ENCODE results near the gene APOD.
A peak's percentile ranks its signal among the peaks of the same experiment; 100 is the strongest.

Gene APOD

GRCh38 chr3:195587406-195587805 is 3.7 kb upstream of the APOD start:
- no peak for DNase-seq (ENCODE audit: low spot score)

DNA sequence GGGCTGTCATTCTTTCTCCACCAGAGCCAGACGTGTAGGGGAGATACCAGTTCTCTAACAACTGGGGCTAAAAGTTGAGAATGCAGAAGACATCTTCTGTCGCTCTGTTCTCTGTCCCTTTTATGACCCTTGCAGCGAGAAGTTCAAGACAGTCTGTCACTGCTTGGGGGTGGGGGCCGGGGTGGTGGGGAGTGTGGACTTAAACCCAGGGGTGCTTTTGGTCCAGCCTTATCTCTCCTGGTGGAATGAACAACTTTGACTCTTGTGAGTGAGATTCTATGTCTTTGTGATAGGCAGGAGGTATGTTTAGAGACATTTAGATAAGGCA is 767 bp upstream of the APOD start:
- no peak for DNase-seq (ENCODE audit: low spot score)

- DNase-seq (ENCODE audit: low spot score), result no peak
Observed at GRCh38 chr3:195582947-195583346, 793 bp downstream of the APOD start.

DNA sequence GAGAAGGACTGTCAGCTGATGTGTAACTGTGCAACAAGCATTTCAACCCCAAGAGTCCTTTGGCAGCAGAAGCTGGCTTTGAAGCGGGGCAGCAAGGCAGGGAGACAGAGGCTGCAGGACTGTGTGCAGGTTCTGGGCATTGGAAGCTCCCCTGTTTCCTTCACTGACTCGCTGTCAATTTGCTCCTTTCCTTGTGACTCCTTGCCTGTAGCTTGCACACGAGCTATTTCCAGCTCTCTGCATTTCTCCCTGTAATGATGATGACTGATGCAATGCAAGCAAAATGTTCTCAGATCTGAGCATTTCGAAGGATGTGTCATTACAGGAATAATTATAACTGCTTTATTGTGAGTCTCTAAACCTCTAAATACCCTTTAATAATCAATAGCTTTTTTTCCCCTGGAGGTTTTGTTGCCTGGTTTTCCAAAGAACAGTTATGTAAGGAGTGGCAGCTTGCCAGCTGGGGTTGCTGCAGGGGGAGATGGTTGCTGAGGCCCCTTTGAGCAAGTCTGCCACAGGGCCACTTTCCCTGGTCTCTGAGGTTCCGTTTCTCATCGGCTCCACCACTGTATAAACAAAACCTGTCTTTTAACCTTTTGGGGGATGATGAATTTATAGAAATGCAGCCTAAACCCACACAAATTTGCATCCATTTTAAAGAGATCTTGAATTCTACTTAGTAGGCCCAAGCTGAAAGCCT is 2.8 kb downstream of the APOD start:
- DNase-seq (ENCODE audit: low spot score), result peak; percentile 46

DNA sequence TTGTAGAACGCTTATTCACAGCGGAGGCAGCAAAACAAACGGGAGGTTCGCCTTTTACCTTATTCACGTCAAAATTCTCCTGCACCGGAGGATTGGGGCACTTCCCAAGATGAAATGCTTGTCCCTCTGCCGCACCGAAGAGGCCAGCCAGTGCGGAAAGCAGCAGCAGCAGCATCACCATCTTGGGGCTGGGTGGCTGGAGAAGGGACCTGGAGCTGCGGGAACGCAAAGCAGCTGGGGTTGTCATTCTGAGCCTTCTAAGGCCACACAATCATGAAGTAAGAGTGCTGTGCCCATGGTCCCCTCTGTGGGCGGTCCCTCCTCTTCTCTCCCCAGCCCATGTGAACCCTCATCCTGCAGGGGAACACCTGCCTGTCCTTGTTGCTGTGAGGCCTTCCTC is 4.5 kb downstream of the APOD start:
- DNase-seq (ENCODE audit: low spot score), result no peak

- DNase-seq (ENCODE audit: low spot score), result no peak
Observed at GRCh38 chr3:195578565-195578964, 5.2 kb downstream of the APOD start.

DNA sequence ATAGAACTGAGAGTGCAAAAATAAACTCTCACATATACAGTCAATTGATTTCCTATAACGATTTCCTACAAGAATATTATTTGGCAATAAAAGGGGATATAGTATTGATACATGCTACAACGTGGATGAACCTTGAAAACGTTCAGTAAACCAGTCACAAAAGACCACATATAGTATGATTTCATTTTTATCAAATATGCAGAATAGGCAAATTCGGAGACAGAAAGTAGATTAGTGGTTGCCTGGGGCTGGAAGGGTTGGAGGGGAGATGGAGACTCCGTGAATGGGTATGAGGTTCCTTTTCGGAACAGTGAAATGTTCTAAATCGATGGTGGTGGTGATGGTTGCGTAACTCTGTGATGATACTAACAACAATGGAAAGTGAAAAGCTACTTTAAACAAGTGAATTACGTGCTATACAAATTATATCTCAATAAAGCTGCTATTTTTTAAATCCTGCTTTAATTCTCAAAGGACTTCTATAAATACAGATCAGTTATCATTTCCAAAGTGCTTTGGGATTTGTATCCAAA is 6.0 kb downstream of the APOD start:
- DNase-seq (ENCODE audit: low spot score), result no peak

DNA sequence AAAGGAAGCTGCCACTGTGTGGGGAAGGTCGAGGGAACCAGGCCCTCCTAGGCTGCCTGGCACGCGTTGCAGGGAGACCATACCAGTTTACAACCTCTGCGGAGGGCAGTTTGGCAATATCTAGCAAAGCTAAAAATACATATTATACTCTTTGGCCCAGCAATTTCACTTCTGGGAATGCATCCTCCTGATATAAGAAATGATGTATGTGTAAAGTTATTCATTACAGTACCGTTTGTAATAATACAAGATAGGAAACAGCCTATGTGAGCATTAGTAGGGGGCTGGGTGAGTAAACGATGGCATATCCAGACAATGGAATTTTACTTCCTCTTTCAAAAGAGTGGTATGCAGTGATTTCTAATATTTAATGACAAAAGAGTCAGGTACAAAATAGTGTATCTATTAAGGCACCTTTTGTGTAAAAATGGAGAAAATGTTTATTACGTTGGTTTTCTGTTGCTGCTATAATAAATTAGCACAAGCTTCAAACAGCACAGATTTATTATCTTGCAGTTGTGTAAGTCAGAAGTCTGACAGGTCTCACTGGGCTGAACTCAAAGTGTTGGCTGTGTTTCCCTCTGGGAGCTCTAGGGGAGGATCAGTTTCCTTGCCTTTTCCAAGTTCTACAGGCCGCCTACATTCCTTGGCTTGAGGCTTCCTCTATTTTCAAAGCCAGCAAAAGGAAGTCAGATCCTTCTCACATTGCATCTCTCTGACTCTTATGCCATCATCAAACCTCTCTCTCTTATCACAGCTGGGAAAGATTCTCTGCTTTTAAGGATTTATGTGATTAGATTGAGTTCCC is 9.0 kb downstream of the APOD start:
- DNase-seq (ENCODE audit: low spot score), result no peak

DNA sequence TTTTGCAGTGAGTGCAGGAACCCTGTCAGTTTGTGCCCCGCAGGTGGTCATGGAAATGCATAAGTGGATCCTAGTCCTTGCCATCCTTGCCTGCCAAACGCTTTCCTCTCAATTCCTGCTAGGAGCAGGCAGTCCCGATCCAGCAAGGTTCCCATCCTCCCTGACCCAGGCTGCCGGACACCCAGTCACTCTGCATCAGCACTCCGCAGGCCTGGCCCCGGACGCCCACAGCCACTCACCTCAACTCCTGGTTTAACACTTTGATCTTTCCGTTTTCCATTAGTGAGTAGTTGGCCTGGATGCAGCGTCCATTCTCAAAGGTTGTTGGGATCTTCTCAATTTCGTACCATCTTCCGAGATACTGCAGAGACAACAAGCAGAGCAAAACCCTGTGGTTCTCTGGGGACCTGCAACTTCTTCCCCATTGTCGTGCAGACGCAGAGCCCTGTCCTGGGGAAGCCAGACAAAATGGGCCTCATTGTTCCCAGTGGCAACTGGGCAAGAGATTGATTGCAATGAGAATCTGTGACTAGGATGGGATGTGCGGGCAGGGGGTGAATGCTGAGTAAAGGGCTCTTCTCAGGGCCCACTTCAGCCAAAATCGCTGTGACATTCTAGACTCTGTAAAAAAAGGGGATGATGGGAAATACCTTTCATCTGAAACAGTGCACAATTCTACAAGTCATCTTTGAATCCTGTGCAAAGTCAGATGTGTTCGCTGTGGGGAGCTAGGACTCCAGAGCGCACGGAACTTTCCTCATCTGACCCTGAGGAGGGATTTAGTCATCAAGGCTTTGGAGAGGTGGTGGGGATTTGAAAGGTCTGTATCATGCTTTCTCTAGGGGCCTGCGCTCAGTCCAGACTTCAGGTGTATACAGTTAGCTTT is 9.9 kb downstream of the APOD start:
- DNase-seq (ENCODE audit: low spot score), result no peak

DNA sequence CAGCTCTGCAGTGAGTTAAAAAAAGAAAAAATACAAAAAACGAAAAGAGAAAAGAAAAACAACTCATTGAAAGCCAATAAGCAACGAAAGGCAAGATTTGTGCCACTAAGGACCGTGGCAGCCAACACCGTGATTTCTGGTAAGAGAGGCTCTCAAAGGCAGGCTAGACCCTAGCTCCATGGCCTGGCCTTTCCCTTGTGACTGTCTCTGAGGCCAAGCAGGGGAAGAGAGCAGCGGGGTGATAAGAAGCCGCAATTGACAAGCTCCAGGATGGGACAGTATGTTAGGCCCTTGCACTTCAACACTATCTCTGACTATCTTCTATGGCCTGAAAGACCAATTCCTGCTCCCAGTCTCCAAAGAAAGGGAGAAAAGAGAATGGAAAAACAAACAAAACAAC is 12.4 kb downstream of the APOD start:
- DNase-seq (ENCODE audit: low spot score), result no peak

DNA sequence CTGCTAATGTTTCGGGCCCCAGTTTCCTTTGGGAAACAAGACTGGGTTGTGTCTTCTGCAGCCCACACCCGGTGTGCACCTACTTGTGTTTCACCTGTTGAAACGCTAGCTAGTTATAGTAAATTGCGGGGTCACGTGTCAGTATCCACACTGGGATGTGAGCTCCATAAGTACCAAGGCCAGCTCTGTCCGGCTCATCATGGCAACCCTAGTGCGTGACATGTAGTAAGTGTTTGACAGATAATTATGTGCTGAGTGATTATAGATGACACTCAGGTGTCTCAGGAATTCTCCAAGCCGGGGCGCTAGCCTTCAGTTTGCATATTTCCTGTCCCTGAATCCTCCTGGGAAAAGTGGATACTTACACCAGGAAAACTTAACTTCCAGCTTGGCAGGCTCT is 12.8 kb downstream of the APOD start:
- DNase-seq (ENCODE audit: low spot score), result no peak

- no peak for DNase-seq (ENCODE audit: low spot score)
Observed at GRCh38 chr3:195570344-195570743, 13.4 kb downstream of the APOD start.

DNA sequence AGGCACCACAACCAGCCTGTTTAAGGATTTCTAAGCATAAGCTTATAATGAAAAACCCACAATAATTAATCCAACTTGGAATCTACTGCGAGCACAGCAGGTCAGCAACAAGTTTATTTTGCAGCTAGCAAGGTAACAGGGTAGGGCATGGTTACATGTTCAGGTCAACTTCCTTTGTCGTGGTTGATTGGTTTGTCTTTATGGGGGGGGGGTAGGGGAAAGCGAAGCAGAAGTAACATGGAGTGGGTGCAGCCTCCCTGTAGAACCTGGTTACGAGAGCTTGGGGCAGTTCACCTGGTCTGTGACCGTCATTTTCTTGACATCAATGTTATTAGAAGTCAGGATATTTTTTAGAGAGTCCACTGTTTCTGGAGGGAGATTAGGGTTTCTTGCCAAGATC is 15.1 kb downstream of the APOD start:
- no peak for DNase-seq (ENCODE audit: low spot score)

- DNase-seq (ENCODE audit: low spot score), result no peak
Observed at GRCh38 chr3:195566797-195567196, 16.9 kb downstream of the APOD start.

DNA sequence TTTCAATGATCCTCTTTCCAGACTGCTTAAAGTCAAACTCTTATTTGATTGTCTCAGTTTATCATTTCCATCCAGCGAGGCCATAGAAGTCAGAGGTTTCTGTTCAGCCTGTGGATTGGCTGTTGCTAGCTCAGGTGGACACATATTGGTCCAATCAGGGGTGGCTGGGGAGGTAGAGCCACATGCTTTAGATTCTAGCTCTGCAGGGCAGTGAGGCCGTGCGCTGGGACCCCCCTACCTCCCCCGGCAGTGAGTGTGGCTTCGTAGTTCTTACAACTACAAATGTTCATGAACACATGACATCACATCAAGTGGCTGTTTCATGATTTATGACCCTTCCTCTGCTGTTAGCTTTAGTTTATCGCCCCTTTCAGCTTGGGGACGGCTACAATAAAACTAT is 18.0 kb downstream of the APOD start:
- no peak for DNase-seq (ENCODE audit: low spot score)

DNA sequence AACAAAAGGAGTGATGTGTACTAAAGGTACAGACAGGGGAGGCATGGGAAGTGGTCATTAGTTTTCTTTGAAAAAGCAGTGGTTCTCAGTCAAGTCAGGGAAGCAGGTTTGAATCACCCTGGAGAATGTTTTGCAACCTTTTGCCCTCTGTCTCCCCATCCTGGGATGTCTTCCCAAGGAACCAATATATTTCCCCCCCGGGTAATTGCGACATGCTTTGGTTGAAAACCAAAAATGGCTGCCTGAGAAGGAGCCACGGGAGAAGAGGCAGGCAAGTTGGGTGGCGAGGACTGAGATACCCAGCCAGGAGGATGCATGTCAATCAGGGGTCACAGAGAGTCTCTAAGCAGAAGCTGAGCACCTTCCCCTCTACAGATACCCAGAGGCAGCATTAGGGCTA is 20.4 kb downstream of the APOD start:
- no peak for DNase-seq (ENCODE audit: low spot score)

- no peak for DNase-seq (ENCODE audit: low spot score)
Observed at GRCh38 chr3:195559723-195560409, 23.9 kb downstream of the APOD start.

DNA sequence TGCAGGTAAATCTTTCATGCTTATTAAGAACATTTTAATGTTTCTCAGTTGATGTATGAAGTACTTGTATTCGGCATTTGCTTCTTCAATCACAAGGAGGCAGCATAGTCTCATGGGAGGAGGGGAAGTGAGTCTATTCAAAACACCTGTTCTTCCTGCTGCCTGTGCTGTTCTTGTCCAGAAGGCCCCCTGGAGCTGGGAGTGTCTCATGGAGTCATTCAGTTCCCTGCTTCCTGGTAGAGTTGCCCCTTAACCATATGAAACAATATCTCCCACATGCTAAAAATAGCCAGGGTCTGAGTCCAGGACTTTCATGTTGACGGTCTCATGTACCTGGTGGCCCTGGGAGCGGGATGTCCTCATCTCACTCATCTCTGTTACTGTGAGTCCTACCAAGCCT is 25.1 kb downstream of the APOD start:
- DNase-seq (ENCODE audit: low spot score), result no peak

DNA sequence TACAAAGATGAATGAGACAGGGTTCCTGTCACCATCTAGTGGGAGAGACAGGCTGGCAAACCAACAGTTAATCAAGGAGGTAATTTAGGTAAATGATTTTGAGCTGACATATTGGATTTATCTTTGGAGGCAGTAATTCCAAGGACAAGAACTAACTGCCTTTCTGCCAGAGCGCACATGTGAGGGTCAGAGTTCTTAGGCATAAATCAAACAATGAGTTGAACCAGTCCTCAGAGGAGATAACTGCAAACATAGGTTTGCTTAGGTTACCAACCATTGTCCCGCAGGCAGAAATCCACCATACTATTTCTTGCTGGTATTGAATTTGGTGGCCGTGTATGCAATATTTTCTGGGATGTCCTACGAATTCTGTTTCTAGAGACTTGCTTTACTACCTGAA is 26.4 kb downstream of the APOD start:
- DNase-seq (ENCODE audit: low spot score), result no peak

DNA sequence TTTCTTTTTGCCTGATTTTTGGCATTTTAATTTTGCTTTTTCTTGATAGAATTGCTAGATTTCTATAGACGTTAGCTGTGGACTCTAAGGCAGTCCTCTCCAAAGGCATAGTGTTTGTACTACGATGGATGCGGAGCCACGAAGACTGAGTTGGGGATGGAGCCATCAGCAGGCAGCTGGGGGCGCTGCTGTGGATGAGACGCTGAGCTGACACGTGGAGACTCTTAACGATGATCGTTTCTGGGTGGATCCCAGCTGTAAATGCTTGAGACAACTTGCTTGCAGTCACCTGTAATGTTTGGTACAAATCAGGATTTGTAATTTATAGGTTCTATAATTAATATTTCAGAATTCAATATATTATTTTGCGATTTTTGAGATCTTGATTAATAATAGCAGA is 27.4 kb downstream of the APOD start:
- DNase-seq (ENCODE audit: low spot score), result peak; percentile 33

DNA sequence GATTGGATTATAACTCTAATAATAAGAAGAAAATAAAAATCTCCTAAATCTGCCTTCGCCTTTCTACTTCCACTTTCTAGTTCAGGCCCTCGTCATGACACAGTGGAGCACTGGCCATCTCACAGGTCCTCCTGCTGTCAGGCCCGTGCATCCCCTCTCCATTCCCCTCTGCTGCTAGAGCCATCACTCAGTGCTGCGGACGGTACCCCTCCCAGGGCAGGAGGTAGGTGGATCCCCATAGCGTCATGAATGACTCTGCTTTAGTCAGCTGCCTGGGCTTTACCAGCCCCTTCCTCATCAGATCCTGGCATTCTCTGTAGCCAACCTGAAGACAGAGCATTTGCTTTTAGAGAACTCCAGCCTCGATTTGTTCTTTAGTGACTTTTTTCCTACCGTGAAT is 28.6 kb downstream of the APOD start:
- no peak for DNase-seq (ENCODE audit: low spot score)

- DNase-seq (ENCODE audit: low spot score), result no peak
Observed at GRCh38 chr3:195554458-195554857, 29.3 kb downstream of the APOD start.

Data from AG20443 (cell line).